Measurements from ENCODE around the gene TARBP2.

TARBP2 gene, protein sequence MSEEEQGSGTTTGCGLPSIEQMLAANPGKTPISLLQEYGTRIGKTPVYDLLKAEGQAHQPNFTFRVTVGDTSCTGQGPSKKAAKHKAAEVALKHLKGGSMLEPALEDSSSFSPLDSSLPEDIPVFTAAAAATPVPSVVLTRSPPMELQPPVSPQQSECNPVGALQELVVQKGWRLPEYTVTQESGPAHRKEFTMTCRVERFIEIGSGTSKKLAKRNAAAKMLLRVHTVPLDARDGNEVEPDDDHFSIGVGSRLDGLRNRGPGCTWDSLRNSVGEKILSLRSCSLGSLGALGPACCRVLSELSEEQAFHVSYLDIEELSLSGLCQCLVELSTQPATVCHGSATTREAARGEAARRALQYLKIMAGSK

DNA sequence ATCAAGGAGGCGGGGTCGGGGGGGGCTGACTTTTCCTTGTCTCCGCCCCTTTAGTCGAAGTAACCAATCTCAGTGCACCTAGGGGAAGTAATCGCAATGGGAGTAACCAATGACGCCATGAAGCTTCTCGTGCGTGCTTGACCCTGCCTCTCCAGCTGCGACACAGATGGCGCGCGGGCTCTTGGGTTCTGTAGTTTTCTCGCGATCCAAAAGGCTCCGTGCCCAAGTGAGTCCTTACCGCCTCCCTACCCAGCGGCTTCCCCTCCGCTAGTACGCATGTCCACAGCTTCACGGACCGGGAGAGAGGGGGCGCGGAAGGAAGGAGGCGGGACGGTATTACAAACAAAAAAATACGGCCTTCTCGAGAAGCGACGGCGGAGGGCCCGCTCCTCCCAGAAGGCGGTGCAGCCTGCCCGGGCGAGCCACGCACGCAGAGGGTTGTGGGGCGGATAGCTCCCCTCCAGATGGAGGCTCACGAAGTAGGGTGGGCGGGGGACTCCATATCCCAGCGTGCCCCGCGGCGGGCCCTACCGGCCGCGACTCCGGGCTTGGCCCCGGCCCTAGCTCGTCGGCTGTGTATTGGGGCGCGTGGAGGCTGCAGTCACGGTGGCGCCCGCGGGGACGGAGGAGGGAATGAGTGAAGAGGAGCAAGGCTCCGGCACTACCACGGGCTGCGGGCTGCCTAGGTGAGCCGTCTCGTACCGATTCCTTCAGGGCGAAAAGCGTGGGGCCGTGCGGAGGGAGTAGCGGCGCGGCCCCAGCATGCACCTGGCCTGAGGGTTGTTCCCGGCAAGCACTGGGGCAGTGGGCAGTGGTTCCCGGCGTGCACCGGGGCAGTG lies at the start of gene TARBP2:
TSS of gene TARBP2 (plus strand) at position 508 of the 839 bp plus-strand sequence. CDS start at position 634, 126 bp downstream.
- peak; percentile 94 to 98 for DNase-seq (ENCODE audit: low read depth in 2 of 2)

DNA sequence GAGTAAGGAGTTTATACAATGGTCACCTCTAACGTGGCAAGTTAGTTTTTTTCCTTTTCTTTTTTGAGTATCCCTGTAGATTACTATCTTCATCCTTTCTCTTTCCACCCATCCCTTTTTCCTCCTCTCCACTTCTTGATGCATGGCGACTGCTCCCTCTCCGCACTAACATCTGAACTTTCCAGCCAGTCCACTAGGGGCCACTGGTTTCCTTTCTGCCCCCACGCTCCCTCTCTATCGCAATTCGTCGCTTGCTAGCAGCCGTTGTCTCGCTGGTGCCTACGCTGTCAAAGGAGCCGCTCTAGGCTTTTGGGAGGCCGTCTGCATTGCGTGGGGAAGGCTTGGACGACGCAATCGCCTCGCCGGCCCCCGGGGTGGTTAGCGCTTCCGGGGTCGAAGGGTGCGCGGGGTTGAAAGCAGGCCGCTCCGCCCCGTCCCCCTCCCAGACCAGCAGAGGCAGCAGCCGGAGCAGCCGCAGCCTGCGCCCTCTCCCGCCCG lies 49.4 kb upstream of the TARBP2 start, which contains the start of gene PCBP2:
TSS of gene PCBP2 (plus strand) at position 442 of the 498 bp plus-strand sequence. CDS start 2,699 bp downstream, outside the sequence.
- DNase-seq (ENCODE audit: low read depth in 2 of 2) = peak; percentile 96 to 98

DNA sequence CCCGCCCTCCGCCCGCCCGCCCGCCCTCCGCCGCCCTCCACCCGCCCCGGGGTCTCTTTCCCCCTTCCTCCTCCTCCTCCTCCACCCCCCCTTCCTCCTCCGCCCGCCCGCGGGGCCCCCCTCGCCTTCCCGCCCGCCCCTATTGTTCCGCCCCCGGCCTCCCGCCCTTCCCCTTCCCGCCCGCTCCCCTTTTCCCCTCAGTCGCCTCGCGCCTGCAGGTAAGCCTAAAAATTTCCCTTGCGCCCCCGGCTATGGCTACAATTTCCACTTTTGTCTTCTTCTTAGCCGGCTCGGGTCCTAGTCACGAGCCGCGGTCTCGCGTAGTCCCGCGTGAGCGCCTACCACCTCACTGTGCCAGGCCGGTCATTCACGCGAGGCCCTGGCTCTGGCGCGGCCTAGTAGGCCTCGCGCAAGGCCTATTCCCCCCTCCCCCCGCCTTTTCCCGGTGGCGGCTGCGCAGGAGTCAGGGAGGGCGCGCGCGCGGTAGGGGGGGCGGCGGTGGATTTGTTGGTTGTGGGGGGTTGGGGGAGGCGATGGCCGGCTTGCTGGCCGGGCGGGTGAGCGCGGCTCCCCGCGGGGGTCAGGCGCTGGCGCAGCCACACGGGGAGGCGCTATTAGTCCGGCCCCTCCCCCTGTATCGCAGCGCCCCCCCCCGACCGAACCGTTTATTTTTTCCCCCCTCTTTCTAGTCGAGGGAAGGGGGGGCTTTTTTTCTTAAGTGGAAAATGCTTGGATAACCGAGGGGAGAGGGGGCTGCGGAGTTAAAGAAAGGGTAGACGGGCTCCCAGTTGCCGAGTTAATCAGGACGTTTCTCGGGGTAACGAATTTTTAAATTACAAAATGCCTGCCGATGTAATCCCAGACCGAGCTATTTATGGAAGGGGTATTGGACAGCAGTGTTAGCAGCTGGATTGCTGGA lies 48.7 kb upstream of the TARBP2 start:
- DNase-seq (ENCODE audit: low read depth in 2 of 2) = peak; percentile 53 to 75

DNA sequence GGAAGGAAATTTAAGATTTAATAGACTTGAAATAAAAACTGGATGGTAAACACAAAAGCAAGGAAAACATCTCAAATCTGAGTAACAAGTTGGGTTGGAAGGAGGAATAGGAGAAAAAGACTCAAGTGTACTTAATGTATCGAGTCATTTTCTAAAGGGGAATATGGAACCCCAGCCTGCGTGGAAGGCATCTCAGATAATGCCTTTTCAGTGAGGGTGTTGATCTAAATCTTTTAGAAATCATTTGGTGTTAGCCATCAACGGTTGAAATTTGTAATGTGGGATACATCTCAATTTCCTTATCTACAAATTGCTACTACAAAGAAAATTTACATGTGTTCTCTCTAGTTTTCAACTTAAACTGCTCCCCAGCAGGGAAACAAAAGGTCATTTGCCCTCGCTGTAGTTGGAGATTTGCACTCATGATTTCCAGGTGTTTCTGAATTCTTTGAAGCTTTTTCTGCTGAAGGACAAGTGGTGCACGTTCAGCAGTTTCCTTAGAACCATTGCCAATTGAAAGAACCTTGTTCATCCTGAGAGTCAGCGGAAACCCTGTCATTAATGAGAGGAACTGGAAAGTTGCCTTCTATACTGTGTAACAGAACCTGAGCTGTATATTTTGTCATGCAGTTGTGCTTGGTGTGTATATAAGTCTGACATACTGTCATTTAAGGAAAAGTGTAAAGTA lies 47.0 kb upstream of the TARBP2 start:
- no peak for DNase-seq (ENCODE audit: low read depth in 2 of 2)

DNA sequence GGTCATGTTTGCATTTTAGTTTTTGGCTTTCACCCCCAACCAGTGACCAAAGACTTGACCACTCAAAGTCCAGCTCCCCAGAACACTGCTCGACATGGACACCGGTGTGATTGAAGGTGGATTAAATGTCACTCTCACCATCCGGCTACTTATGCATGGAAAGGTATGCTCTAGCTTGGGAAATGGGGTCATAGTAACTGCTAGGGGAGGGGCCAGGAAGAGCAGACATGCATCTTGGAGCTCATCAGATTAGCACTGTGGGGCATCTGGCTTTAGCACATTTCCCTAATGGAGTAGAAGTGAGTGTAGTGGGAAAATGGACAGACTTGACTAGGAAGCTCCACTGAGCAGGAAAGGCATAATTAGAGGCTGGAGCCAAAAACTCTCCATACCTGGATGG lies 46.4 kb upstream of the TARBP2 start:
- DNase-seq (ENCODE audit: low read depth in 2 of 2) = no peak

DNA sequence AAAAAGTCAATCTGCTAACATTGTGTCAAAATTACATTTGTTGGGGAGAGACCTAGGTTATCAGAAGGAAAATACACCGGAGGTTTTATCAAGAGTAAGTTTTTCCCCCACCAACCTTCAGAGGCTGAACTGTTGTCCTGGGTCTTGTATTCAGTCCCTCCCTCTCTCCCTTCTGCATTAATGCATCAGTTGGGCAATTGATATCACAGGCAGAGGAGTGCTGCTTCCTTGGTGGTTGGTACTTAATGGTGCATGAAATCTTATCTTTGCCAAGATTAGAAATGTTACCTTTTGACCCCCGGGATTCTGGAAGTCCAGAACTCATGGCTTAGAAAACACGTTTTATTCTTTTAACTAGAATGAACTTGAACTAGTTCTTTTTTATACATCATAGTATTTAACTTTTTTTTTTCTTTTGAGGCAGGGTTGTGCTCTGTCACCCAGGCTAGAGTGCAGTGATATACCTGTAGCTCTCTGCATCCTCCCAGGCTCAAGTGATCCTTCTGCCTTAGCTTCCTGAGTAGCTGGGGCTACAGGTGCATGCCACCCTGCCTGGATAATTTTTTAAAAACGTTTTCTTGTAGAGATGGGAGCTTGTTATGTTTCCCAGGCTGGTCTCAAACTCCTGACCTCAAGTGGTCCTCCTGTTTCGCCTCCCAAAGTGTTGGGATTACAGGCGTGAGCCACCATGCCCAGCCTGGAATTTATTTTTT lies 44.3 kb upstream of the TARBP2 start:
- no peak for DNase-seq (ENCODE audit: low read depth in 2 of 2)

DNA sequence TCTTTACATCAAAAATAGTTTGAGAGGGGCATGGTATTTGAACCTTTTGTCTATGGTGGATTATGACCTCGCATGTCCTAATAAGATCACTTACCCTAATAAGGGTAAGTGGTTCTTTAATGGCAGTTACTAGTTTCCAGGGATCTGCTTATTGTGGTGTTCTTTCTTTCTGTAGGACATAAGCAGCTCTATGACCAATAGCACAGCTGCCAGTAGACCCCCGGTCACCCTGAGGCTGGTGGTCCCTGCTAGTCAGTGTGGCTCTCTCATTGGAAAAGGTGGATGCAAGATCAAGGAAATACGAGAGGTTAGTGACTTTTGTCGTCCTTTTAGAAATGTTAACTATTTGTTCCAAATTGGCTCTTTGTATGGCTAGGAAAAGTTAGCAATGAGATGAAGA lies 42.0 kb upstream of the TARBP2 start:
- DNase-seq (ENCODE audit: low read depth in 2 of 2) = no peak

DNA sequence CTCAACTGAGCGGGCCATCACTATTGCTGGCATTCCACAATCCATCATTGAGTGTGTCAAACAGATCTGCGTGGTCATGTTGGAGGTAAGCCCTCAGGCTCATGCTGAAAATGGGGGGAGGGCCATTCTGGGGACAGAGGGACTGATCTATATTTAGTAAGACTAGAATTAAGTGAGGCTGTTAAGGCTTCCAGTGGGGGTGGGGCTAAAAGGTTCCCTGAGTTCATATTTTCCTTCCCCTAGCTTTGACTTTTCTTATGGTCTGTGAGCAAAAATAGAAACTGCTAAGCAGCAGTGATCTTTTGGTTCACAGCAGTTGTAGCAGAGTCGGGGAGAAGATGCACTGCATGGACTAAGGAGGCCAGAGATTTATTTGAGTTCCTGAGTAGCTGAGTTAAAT lies 40.0 kb upstream of the TARBP2 start:
- no peak for DNase-seq (ENCODE audit: low read depth in 2 of 2)

DNA sequence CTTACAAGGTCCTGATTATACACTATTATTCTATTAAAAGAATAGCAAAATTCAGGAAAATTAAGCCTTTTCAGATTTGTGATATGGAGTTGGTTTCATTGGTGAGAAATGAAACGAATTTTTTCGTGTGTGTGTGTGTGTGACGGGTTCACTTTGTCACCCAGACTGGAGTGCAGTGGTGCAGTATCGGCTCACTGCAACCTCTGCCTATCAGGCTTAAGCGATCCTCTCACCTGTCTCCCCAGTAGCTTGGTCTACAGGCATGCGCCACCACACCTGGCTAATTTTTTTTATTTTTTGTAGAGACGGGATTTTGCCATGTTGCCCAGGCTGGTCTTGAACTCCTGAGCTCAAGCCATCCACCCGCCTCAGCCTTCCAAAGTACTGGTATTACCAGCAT lies 39.5 kb upstream of the TARBP2 start:
- no peak for DNase-seq (ENCODE audit: low read depth in 2 of 2)

DNA sequence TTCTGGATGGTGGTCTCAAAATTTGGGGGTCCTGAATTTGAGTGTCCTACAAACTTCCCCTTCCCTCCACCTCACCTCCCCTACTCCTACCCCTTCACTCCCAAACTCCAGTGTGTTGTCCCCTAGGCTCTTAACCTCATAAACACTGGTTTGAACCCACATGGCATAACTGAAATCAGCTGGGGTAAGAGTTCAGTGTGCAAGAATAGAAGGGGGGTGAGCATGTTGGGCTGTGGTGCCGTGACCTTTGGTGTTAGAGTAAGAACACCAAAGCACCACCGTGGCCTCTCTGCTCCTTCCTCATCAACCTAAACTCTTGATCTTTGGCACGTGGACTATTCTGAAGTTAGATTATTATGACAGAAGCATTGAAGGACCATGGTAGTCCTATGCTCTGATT lies 38.1 kb upstream of the TARBP2 start:
- no peak for DNase-seq (ENCODE audit: low read depth in 2 of 2)

DNA sequence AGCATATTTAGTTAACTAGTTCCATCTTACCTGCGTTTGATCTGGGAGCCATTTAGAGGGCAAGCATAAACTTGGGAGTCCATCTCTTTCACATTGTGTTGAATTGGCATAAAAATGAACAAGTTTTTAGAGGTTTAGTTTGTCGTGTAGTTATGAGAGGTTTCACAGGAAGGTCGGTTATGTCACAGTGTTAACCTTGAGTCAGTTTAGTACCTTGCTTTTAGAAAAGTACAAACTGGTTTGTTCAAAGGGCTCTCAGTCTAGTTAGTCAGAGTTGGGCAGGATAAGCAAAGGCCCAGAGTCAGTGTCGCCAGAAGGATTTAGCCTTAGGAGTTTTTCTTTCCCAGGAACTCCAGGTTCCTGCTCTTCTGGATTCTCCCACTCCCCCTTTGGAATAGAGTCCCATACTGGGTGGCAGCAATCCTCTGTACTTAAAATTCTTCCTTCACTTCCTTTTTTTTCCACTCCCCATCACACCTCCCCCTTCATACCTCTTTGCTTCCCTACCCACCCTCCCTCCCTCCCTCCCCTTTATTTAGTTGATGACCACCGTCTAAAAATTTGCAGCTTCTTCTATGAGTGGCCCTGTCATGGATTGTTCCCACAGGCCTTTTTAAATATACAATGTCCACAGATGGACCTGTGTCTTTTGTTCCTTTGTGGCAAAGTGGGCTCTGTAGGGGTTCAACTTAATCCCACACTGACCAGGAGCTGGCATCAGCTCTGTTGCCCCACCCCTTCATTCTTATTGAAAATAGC lies 37.1 kb upstream of the TARBP2 start:
- no peak for DNase-seq (ENCODE audit: low read depth in 2 of 2)

DNA sequence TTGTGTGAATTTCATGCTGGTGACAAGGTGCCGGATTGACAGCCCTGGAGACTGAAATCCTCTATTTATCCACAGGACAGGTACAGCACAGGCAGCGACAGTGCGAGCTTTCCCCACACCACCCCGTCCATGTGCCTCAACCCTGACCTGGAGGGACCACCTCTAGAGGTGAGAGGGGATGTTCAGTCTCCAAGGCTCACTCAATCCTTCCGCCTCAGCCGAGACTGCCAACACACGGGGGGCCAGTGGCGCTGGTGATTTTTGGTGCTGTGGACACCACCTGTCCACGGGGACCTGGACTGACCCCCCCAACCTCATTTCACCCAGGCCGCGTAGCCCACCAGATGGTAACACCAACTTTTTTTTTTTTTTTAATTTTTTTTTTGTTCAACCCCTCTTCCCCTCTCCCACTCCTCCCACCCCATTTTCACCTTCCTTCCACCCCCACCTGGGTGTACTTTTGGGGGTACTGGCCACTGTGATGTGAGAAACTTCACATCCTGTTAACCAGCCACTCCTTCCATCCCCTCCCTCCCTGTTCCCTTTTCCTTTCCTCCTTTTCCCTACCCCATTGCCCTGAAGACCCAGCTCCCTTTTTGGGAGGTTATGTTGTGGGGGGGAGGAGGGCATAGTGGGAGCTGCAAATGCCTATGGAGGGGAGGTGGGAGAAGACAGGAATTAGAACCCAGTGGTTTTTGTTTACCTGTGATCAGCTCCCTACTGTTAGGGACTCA lies 36.2 kb upstream of the TARBP2 start:
- no peak for DNase-seq (ENCODE audit: low read depth in 2 of 2)

DNA sequence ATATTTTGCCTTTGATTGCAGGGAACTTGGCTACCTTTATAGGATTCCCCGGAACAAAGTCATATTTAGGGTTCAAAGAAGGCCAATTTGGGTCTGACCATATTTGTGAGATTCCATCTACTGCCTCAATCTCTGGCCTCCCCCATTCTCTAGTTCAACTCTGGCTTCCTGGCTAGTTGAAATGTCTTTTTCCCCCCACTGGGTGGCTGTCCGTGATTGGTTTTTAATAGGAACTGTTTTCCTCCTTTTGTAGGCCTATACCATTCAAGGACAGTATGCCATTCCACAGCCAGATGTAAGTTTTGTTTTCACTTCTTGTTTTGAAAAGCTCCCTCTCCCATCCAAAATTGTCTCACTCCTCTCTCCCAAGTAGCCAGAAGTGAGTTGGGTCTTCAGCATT lies 35.4 kb upstream of the TARBP2 start:
- no peak for DNase-seq (ENCODE audit: low read depth in 2 of 2)

DNA sequence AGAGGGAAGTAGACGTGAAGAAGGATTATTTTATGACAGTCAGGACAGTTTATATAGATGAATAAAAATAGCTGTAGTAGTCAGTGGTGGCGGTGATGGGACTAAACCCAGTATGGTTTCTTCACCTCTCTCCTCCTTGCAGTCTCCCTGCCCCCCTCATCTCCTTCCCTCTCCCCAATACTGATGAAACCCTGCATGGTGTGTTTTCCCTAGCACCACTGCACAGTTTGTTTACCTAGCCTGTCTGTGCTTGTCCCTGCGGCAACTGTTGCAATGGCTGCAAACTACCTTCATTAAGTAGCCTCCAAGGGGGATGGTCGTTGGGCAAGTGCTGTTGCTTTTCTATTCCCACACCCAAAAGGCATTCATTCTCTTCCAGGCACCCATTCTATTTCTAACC lies 34.4 kb upstream of the TARBP2 start:
- no peak for DNase-seq (ENCODE audit: low read depth in 2 of 2)

DNA sequence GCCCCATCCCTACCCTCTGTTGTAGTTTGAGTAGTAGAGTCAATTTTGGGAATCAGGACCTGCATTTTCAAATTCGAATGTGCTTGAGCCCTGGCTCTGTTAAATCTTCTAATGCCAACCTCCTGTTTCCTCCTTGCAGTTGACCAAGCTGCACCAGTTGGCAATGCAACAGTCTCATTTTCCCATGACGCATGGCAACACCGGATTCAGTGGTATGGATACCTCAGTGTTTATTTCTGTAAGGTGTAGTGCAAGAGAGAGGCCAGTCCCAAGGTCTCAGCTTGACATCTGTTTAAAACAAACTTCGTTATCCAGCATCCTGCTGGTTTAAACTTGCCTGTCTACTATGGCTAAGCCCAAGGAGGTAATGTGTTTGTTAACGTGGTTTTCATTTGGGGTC lies 34.0 kb upstream of the TARBP2 start:
- DNase-seq (ENCODE audit: low read depth in 2 of 2) = no peak

DNA sequence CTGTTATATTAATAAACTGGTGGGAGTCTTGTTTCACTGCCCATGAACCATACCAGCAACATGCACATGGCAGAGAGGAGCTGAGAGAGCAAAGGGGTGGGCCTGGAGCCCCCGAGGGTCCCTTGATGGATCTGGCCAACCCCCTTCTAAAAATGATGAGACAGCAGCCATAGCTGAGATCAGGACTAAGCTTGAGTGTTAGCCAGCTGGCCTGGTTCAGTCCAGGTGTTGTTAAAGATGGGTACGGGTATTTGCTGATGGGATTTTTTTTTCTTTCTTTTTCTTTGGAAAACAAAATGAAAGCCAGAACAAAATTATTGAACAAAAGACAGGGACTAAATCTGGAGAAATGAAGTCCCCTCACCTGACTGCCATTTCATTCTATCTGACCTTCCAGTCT lies 33.2 kb upstream of the TARBP2 start:
- DNase-seq (ENCODE audit: low read depth in 2 of 2) = no peak

DNA sequence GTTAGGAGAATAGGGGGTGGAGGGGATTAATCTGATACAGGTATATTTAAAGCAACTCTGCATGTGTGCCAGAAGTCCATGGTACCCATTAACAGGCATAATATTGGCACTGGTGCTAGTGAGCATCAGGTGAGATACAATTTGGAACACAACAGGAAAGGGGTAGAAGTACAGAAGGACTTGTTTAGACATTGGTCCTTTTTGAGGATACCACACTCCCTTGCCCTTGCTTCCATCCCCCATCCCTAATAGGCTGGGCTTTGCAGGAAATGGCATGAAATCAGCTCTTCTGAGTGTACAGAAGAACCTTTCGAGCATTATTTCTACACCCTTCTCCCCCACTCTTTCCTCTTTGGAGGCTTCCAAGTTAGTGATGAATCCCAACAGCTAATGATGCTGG lies 32.8 kb upstream of the TARBP2 start:
- no peak for DNase-seq (ENCODE audit: low read depth in 2 of 2)

DNA sequence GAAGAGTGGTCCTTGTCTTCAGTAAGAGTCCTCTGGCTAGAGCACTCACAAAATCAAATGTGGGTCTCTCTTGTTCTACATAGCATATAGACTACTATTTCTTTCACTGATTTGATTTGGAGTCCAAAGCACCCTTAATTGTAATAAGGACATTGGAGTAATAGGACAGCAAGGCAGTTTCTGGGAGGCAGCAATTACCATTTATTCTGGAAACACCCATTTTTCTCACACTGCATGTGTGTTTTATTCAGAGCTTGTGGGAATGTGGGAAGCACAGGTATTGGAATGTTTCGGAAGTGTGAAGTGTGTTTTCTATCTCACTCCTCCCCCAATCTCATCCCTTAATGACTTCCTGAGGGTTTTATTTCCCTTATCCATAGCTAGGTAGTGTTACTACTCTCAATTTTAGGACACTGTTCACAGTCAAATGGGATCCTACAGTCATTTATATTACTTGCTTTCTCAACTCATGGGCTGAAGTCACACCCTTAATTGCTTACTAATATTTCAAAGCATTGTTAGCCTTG lies 29.0 kb upstream of the TARBP2 start:
- no peak for DNase-seq (ENCODE audit: low read depth in 2 of 2)

DNA sequence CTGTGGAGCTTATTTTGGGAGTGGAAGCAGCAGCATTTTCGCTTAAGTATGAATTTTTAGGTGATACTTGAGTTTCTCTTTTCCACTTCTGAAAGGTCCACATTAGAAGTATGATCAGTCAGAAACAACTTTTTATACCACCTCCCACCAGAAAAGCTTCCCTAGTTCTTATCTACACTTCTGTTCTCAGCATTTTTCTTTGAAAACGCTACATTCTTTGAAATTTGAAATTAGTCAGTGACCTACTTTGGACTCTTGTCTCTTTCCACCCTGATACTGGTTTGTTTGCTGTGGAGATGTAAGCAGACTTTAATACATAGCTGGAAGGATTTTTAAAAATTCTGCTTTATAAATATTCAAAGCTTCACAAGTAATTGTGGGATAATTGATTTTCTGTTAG lies 27.0 kb upstream of the TARBP2 start:
- DNase-seq (ENCODE audit: low read depth in 2 of 2) = no peak
